WTC11 (cell line): ENCODE data around the gene GALK1. TPM values are rescaled to one million over a fixed set of nuclear protein-coding genes. Genes with fewer than 3 reads are reported as not detected.

ENCODE experiments used
- ATAC-seq: fragments of 200-7000 bp; cut with Tn5 transposase; 2 replicates; pipeline ENCODE4 v1.10.0; 2021; ENCODE audit warnings: mild to moderate bottlenecking, moderate library complexity
- CTCF ChIA-PET: fragments of 300-600 bp; sonication (Branson Sonifier 250); formaldehyde crosslinking; loops from one replicate; lab custom pipeline; 2021; ENCODE audit warnings: antibody characterized with exemption; lab: Charles Lee
- POLR2A ChIA-PET: fragments of 350-600 bp; sonication (Branson Sonifier 250); formaldehyde crosslinking; loops from one replicate; lab custom pipeline; 2021; ENCODE audit warnings: antibody characterized with exemption; lab: Charles Lee
- DNase-seq: peaks from one replicate; pipeline ENCODE4 v3.0.0; 2021; ENCODE audit warnings: low spot score
- H3K27ac Mint-ChIP-seq: 2 replicates; pipeline ENCODE4 v1.8.0; 2021; ENCODE audit warnings: mixed read lengths
- H3K27me3 Mint-ChIP-seq: 2 replicates; pipeline ENCODE4 v1.8.0; 2021; ENCODE audit warnings: low read depth, mild to moderate bottlenecking, moderate library complexity, mixed read lengths
- H3K36me3 Mint-ChIP-seq: 2 replicates; pipeline ENCODE4 v1.8.0; 2021; ENCODE audit warnings: mixed read lengths
- H3K4me1 Mint-ChIP-seq: 2 replicates; pipeline ENCODE4 v1.8.0; 2022; ENCODE audit warnings: mixed read lengths
- H3K4me3 Mint-ChIP-seq: 2 replicates; pipeline ENCODE4 v1.8.0; 2021; ENCODE audit warnings: mild to moderate bottlenecking, moderate library complexity, mixed read lengths
- H3K9me3 Mint-ChIP-seq: 2 replicates; pipeline ENCODE4 v1.8.0; 2021; ENCODE audit warnings: mixed read lengths
- ELF4 ChIP-seq: sonication (generic); formaldehyde crosslinking; IDR thresholded peaks from 2 replicates; pipeline ENCODE4 v1.8.1; 2022; ENCODE audit warnings: low read depth, mild to moderate bottlenecking, moderate library complexity, missing genetic modification reagents
- EMX1 ChIP-seq: fragments of 250-450 bp; sonication (Bioruptor Pico); IDR thresholded peaks from 2 replicates; pipeline ENCODE4 v1.8.0; 2021; ENCODE audit warnings: mild to moderate bottlenecking
- IRF2 ChIP-seq: sonication (generic); formaldehyde crosslinking; IDR thresholded peaks from 2 replicates; pipeline ENCODE4 v1.8.0; 2022; ENCODE audit warnings: low read depth, missing genetic modification reagents, borderline replicate concordance
- JAZF1 ChIP-seq: fragments of 250-450 bp; sonication (Bioruptor Pico); IDR thresholded peaks from 2 replicates; pipeline ENCODE4 v1.9.0; 2021; ENCODE audit warnings: moderate library complexity, mild to moderate bottlenecking, inconsistent platforms
- JUN ChIP-seq: sonication (generic); formaldehyde crosslinking; IDR thresholded peaks from 2 replicates; pipeline ENCODE4 v1.8.0; 2023; ENCODE audit warnings: mild to moderate bottlenecking, missing genetic modification reagents
- MYBL2 ChIP-seq: sonication (generic); formaldehyde crosslinking; IDR thresholded peaks from 2 replicates; pipeline ENCODE4 v1.8.1; 2023; ENCODE audit warnings: mild to moderate bottlenecking, moderate library complexity, missing genetic modification reagents
- NFE2L1 ChIP-seq: sonication (generic); formaldehyde crosslinking; IDR thresholded peaks from 2 replicates; pipeline ENCODE4 v1.8.1; 2023; ENCODE audit warnings: missing genetic modification reagents
- NR1H2 ChIP-seq: sonication (generic); formaldehyde crosslinking; IDR thresholded peaks from 2 replicates; pipeline ENCODE4 v1.9.0; 2021; ENCODE audit warnings: mild to moderate bottlenecking, moderate library complexity, missing genetic modification reagents
- NR3C1 ChIP-seq: sonication (generic); formaldehyde crosslinking; conservative IDR thresholded peaks from 2 replicates; pipeline ENCODE4 v1.8.1; 2023; ENCODE audit warnings: low read depth, mild to moderate bottlenecking, missing genetic modification reagents
- SMAD3 ChIP-seq: sonication (generic); formaldehyde crosslinking; IDR thresholded peaks from 2 replicates; pipeline ENCODE4 v1.8.0; 2022; ENCODE audit warnings: missing genetic modification reagents, mild to moderate bottlenecking, borderline replicate concordance
- SOX15 ChIP-seq: fragments of 250-450 bp; sonication (Bioruptor Pico); IDR thresholded peaks from 2 replicates; pipeline ENCODE4 v1.9.0; 2021; ENCODE audit warnings: mild to moderate bottlenecking
- TP53 ChIP-seq: sonication (generic); formaldehyde crosslinking; IDR thresholded peaks from 2 replicates; pipeline ENCODE4 v1.8.1; 2023; ENCODE audit warnings: mild to moderate bottlenecking, missing genetic modification reagents
- ZNF263 ChIP-seq: sonication (generic); formaldehyde crosslinking; IDR thresholded peaks from 2 replicates; pipeline ENCODE4 v1.8.1; 2022; ENCODE audit warnings: low read depth, mild to moderate bottlenecking, moderate library complexity, missing genetic modification reagents
- ZNF317 ChIP-seq: sonication (generic); formaldehyde crosslinking; IDR thresholded peaks from 2 replicates; pipeline ENCODE4 v1.8.1; 2023; ENCODE audit warnings: low read depth, mild to moderate bottlenecking, moderate library complexity, missing genetic modification reagents, borderline replicate concordance
- ZNF396 ChIP-seq: fragments of 250-450 bp; sonication (Bioruptor Pico); IDR thresholded peaks from 2 replicates; pipeline ENCODE4 v1.8.0; 2021; ENCODE audit warnings: mild to moderate bottlenecking, moderate library complexity, borderline replicate concordance
- ZNF416 ChIP-seq: fragments of 250-450 bp; sonication (Bioruptor Pico); IDR thresholded peaks from 2 replicates; pipeline ENCODE4 v1.9.0; 2021; ENCODE audit warnings: mild to moderate bottlenecking, inconsistent platforms
- total RNA-seq: library from RNA; stranded (reverse); gene quantifications from 3 replicates; pipeline ENCODE4 v1.2.3, GENCODE V29; 2021
- TF ChIP-seq, protein P1 (sequence below): fragments of 250-450 bp; sonication (Bioruptor Pico); IDR thresholded peaks from 2 replicates; pipeline ENCODE4 v1.9.0; 2021; ENCODE audit warnings: moderate library complexity, mild to moderate bottlenecking, inconsistent platforms, borderline replicate concordance
- TF ChIP-seq, protein P2 (sequence below): sonication (generic); formaldehyde crosslinking; IDR thresholded peaks from 2 replicates; pipeline ENCODE4 v1.8.1; 2023; ENCODE audit warnings: mild to moderate bottlenecking, missing genetic modification reagents, moderate library complexity
- TF ChIP-seq, protein P3 (sequence below): fragments of 250-450 bp; sonication (Bioruptor Pico); IDR thresholded peaks from 2 replicates; pipeline ENCODE4 v1.9.0; 2021; ENCODE audit warnings: mild to moderate bottlenecking, borderline replicate concordance
- TF ChIP-seq, protein P4 (sequence below): sonication (generic); formaldehyde crosslinking; conservative IDR thresholded peaks from 2 replicates; pipeline ENCODE4 v1.8.1; 2023; ENCODE audit warnings: mild to moderate bottlenecking, low read depth, missing genetic modification reagents, moderate library complexity
- TF ChIP-seq, protein P5 (sequence below): sonication (generic); formaldehyde crosslinking; IDR thresholded peaks from 2 replicates; pipeline ENCODE4 v1.8.0; 2022; ENCODE audit warnings: mild to moderate bottlenecking, missing genetic modification reagents
- TF ChIP-seq, protein P6 (sequence below): sonication (generic); formaldehyde crosslinking; IDR thresholded peaks from 2 replicates; pipeline ENCODE4 v1.8.1; 2022; ENCODE audit warnings: mild to moderate bottlenecking, missing genetic modification reagents, moderate library complexity, borderline replicate concordance

The GALK1 gene
- total RNA-seq, 1 experiment from 2014 or later = 42.2 TPM

DNA sequence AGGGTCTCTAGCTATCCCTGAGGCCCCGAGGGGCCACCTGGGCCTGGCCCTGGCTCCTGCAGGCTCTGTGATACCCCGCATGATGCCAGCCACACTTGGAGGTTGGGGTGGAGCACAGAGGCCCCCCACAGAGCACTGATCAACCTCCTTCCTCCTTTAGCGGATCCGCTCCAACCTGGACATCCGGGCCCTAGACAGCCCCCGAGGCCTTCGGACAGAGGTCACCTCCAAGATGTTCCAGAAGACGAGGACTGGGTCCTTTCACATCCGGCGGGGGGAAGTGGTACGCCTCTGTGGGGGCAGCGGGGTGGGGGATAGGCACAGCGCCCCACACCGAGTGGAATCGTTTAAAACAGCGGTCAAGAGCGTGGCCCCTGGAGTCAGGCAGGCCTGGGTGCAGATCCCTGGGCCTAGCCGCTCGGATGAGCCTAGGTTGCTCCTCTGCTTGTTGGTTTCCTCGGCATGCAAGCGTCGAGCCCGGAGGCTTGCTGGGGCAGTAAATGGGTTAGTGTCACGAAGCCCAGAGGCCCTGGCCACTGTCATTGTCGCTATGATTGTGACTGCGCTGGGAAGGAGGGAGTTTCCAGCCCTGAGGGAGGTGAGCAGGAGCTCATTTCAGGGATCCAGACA lies 33.8 kb downstream of the GALK1 start:
- no peak for DNase-seq
- H3K27me3 Mint-ChIP-seq = no peaks in the 10 kb centered on the region
- H3K4me1 Mint-ChIP-seq = no peaks in the 10 kb centered on the region
- no peak for ATAC-seq
- TF ChIP-seq, protein P1, sequence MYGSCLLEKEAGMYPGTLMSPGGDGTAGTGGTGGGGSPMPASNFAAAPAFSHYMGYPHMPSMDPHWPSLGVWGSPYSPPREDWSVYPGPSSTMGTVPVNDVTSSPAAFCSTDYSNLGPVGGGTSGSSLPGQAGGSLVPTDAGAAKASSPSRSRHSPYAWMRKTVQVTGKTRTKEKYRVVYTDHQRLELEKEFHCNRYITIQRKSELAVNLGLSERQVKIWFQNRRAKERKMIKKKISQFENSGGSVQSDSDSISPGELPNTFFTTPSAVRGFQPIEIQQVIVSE = no peak
- TF ChIP-seq, protein P2, sequence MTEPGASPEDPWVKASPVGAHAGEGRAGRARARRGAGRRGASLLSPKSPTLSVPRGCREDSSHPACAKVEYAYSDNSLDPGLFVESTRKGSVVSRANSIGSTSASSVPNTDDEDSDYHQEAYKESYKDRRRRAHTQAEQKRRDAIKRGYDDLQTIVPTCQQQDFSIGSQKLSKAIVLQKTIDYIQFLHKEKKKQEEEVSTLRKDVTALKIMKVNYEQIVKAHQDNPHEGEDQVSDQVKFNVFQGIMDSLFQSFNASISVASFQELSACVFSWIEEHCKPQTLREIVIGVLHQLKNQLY = no peak
- TF ChIP-seq ZNF416 (CRISPR knock-in tag) = no peak
- no peak for TF ChIP-seq IRF2 (CRISPR knock-in tag)
- TF ChIP-seq JUN = no peak
- TF ChIP-seq, protein P3, sequence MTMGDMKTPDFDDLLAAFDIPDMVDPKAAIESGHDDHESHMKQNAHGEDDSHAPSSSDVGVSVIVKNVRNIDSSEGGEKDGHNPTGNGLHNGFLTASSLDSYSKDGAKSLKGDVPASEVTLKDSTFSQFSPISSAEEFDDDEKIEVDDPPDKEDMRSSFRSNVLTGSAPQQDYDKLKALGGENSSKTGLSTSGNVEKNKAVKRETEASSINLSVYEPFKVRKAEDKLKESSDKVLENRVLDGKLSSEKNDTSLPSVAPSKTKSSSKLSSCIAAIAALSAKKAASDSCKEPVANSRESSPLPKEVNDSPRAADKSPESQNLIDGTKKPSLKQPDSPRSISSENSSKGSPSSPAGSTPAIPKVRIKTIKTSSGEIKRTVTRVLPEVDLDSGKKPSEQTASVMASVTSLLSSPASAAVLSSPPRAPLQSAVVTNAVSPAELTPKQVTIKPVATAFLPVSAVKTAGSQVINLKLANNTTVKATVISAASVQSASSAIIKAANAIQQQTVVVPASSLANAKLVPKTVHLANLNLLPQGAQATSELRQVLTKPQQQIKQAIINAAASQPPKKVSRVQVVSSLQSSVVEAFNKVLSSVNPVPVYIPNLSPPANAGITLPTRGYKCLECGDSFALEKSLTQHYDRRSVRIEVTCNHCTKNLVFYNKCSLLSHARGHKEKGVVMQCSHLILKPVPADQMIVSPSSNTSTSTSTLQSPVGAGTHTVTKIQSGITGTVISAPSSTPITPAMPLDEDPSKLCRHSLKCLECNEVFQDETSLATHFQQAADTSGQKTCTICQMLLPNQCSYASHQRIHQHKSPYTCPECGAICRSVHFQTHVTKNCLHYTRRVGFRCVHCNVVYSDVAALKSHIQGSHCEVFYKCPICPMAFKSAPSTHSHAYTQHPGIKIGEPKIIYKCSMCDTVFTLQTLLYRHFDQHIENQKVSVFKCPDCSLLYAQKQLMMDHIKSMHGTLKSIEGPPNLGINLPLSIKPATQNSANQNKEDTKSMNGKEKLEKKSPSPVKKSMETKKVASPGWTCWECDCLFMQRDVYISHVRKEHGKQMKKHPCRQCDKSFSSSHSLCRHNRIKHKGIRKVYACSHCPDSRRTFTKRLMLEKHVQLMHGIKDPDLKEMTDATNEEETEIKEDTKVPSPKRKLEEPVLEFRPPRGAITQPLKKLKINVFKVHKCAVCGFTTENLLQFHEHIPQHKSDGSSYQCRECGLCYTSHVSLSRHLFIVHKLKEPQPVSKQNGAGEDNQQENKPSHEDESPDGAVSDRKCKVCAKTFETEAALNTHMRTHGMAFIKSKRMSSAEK (CRISPR knock-in tag) = no peak
- H3K9me3 Mint-ChIP-seq = no peaks in the 10 kb centered on the region
- H3K4me3 Mint-ChIP-seq = no peak overlapping the region
- ChIA-PET POLR2A (interaction anchor here (0.6 kb wide), 1 partner anchor 107 kb away, joined by 3 read pairs; no protein-coding TSS in a partner anchor), CTCF (interaction anchor here (1.9 to 13.2 kb wide), 4 partner anchors 11 to 98 kb away, joined by 7 to 105 read pairs (median 14); partner anchors contain the start of genes ITGB4 and SMIM5)
- H3K36me3 Mint-ChIP-seq = no peaks in the 10 kb centered on the region
- no peak overlapping the region for H3K27ac Mint-ChIP-seq

DNA sequence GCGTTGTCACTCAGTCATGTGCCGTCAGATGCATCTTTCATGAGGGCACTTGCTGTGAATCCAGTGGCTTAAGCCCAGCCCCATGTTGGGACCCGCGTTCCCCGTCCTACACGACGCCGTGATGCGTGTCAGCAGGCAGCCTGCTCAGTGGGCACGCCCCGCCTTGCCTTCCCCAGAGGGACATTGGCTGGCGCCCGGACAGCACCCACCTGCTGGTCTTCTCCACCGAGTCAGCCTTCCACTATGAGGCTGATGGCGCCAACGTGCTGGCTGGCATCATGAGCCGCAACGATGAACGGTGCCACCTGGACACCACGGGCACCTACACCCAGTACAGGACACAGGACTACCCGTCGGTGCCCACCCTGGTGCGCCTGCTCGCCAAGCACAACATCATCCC lies 34.9 kb downstream of the GALK1 start:
- no peak for ATAC-seq
- Mint-ChIP-seq H3K9me3 (no peaks in the 10 kb centered on the region), H3K27me3 (no peaks in the 10 kb centered on the region), H3K36me3 (no peaks in the 10 kb centered on the region), H3K4me3 (no peak overlapping the region)
- DNase-seq = no peak
- ChIA-PET POLR2A (no interaction called here), CTCF (interaction anchor here (0.7 to 13.2 kb wide), 10 partner anchors 8 to 141 kb away, joined by 3 to 105 read pairs (median 4); partner anchors contain the start of genes GALK1, ITGB4 and SMIM5)
- TF ChIP-seq TP53 (CRISPR knock-in tag) = no peak
- TF ChIP-seq, protein P4, sequence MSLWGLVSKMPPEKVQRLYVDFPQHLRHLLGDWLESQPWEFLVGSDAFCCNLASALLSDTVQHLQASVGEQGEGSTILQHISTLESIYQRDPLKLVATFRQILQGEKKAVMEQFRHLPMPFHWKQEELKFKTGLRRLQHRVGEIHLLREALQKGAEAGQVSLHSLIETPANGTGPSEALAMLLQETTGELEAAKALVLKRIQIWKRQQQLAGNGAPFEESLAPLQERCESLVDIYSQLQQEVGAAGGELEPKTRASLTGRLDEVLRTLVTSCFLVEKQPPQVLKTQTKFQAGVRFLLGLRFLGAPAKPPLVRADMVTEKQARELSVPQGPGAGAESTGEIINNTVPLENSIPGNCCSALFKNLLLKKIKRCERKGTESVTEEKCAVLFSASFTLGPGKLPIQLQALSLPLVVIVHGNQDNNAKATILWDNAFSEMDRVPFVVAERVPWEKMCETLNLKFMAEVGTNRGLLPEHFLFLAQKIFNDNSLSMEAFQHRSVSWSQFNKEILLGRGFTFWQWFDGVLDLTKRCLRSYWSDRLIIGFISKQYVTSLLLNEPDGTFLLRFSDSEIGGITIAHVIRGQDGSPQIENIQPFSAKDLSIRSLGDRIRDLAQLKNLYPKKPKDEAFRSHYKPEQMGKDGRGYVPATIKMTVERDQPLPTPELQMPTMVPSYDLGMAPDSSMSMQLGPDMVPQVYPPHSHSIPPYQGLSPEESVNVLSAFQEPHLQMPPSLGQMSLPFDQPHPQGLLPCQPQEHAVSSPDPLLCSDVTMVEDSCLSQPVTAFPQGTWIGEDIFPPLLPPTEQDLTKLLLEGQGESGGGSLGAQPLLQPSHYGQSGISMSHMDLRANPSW = no peak
- TF ChIP-seq, all 79 proteins: peak for 0
- Mint-ChIP-seq H3K4me1 (no peaks in the 10 kb centered on the region), H3K27ac (no peak overlapping the region)

DNA sequence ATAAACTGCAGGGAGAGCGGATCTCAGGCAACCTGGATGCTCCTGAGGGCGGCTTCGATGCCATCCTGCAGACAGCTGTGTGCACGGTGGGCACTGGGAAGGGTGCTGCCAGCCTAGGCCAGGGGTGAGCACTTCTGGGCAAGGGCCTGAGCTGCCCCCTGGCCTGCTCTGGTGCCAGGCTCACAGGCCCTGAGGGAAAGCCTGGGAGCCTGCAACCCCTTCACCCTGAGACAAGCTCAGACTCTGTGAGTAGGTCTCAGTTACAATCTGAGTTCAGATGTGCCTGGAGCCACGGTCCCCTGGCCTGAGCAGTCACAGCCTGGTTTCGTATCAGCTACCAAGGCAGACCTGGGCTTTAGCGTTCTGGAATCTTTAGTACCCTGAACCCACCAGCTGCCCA lies 35.6 kb downstream of the GALK1 start:
- Mint-ChIP-seq H3K9me3 (no peaks in the 10 kb centered on the region), H3K27me3 (no peaks in the 10 kb centered on the region), H3K27ac (0 out of 2 replicates have a peak overlapping the region, but pooled peaks have one; percentile 32), H3K4me1 (no peaks in the 10 kb centered on the region), H3K4me3 (no peak overlapping the region), H3K36me3 (no peaks in the 10 kb centered on the region)
- ChIA-PET POLR2A (no interaction called here), CTCF (interaction anchor here (0.7 to 13.2 kb wide), 11 partner anchors 8 to 141 kb away, joined by 3 to 105 read pairs (median 5); partner anchors contain the start of genes GALK1, ITGB4 and SMIM5)
- no peak for ATAC-seq
- no peak for DNase-seq
- TF ChIP-seq ZNF396 (CRISPR knock-in tag) = no peak
- no peak for TF ChIP-seq NFE2L1
- no peak for TF ChIP-seq SOX15 (CRISPR knock-in tag)
- TF ChIP-seq NR1H2 (CRISPR knock-in tag) = no peak
- TF ChIP-seq, protein P5, sequence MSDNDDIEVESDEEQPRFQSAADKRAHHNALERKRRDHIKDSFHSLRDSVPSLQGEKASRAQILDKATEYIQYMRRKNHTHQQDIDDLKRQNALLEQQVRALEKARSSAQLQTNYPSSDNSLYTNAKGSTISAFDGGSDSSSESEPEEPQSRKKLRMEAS (CRISPR knock-in tag) = no peak
- no peak for TF ChIP-seq JAZF1
- no peak for TF ChIP-seq EMX1 (CRISPR knock-in tag)
- no peak for TF ChIP-seq ZNF263 (CRISPR knock-in tag)
- TF ChIP-seq ELF4 (CRISPR knock-in tag) = no peak
- TF ChIP-seq, protein P6, sequence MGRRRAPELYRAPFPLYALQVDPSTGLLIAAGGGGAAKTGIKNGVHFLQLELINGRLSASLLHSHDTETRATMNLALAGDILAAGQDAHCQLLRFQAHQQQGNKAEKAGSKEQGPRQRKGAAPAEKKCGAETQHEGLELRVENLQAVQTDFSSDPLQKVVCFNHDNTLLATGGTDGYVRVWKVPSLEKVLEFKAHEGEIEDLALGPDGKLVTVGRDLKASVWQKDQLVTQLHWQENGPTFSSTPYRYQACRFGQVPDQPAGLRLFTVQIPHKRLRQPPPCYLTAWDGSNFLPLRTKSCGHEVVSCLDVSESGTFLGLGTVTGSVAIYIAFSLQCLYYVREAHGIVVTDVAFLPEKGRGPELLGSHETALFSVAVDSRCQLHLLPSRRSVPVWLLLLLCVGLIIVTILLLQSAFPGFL (CRISPR knock-in tag) = no peak
- no peak for TF ChIP-seq SMAD3 (CRISPR knock-in tag)
- no peak for TF ChIP-seq MYBL2 (CRISPR knock-in tag)
- no peak for TF ChIP-seq NR3C1
- TF ChIP-seq ZNF317 (CRISPR knock-in tag) = no peak
